ENCODE results near the gene KIAA0319L.

DNA sequence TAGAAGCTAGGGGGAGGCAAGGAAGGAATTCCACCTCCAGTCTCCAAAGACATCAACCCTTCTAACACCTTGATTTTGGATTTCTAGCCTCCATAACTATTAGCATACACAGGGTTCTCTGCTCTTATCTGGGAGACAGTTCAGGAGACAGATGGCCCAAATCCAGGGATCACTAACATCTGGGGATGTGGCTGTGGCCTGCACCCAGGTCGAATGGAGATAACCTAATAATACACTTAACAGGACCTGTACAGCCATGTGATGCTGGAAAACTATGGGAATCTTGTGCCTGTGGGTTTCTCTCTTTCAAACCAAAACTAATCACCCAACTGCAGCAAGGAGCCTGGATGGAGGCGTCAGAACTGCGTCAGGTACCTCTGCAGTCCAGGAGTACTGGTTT, 47.6 kb downstream of the KIAA0319L start:
- TF ChIP-seq CTCF (conservative IDR thresholded peaks at IDR 0.05; ENCODE audit: low read depth, low read length) (no peak), EZH2 (IDR thresholded peaks at IDR 0.05; ENCODE audit: low read length, unreplicated experiment) (no peak), EZH2phosphoT487 (IDR thresholded peaks at IDR 0.05; ENCODE audit: borderline replicate concordance, low read length) (no peak)

Data from PC-3 (cell line).